ENCODE results near the gene NFATC4.
"Not testable (repeated sequence)": the region's sequence is repeated elsewhere in the genome, so short reads cannot be mapped to it uniquely, and the experiment has no call there.

NFATC4 gene

DNA sequence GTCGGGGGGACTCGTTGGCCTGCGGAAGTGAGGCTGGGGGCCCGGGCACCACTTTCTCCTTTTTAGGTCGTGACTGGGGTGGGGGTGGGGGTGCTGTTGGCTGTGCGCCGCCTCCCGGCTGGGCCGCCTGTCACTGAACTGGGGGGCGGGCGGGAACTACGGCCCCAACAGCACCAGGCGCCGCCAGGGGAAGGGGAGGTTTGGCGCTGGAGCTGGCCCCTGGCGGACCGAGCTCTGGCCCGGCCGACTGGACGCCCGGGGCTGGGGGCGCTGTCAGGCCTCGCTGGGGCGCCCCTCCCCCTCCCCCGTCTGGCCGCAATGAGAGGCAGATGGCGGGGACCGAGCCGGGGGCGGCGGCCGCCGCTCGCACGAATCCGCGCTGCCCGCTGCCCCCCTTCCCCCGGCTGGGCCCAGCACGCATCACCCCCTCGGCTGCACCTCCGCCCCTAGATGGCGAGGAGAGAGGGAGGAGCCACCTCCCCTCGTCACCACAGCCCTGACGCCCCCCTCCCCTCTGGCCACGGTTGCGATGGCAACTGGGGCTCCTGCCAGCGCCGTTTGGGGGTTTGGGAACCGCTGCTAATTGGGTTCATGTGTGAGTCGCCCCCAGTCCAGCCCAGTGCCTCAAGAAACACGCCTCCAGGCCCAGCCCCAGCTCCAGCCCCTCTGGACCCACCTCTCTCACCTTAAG, 723 bp downstream of the NFATC4 start:
- no peak for DNase-seq

DNA sequence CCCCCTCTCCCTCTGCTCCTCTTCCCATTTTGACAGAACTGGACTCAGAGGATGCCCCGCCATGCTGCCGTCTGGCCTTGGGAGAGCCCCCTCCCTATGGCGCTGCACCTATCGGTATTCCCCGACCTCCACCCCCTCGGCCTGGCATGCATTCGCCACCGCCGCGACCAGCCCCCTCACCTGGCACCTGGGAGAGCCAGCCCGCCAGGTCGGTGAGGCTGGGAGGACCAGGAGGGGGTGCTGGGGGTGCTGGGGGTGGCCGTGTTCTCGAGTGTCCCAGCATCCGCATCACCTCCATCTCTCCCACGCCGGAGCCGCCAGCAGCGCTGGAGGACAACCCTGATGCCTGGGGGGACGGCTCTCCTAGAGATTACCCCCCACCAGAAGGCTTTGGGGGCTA, 1.5 kb downstream of the NFATC4 start:
- no peak for DNase-seq

GRCh38 chr14:24369907-24370687, 2.1 kb downstream of the NFATC4 start:
- no peak for DNase-seq

DNA sequence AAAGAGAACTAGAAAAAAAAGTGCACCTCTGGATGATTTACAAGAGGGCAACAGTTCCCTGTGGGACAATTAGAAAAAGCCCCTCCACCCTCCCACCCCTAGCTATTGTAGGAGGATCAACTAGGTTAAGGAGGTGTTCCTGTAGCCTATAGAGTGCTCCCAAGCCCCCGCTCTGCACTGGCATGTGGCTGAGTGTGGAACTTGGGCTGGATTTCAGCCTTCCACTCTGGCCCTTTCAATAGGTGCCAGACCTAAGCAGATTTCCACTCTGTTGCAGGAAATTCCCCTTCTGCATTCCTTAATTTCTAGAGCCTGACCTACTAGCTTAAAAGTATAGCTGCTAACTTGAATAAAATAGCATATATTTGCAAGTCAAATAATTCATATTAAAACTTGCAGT, 2.8 kb downstream of the NFATC4 start:
- no peak for DNase-seq

DNA sequence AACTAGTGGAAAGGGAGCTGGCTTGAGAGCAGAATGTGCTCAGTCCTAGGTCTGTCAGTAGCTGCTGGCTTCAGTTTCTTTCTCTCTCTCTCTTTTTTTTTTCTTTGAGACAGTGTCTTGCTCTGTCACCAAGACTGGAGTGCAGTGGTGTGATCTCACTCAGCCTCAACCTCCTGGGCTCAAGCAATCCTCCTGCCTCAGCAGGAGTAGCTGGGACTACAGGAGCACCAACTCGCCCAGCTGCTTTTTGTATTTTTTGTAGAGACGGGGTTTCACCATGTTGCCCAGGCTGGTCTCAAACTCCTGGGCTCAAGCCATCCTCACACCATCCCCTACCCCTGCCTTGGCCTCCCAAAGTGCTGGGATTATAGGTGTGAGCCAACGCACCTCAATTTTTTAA, 3.6 kb downstream of the NFATC4 start:
- DNase-seq: not testable (repeated sequence)

- DNase-seq: peak; percentile 52
Observed at GRCh38 chr14:24372701-24373416, 4.9 kb downstream of the NFATC4 start.

- no peak for DNase-seq
Observed at GRCh38 chr14:24376448-24377070, 8.6 kb downstream of the NFATC4 start.

- DNase-seq: no peak
Observed at GRCh38 chr14:24377126-24377525, 9.1 kb downstream of the NFATC4 start.

DNA sequence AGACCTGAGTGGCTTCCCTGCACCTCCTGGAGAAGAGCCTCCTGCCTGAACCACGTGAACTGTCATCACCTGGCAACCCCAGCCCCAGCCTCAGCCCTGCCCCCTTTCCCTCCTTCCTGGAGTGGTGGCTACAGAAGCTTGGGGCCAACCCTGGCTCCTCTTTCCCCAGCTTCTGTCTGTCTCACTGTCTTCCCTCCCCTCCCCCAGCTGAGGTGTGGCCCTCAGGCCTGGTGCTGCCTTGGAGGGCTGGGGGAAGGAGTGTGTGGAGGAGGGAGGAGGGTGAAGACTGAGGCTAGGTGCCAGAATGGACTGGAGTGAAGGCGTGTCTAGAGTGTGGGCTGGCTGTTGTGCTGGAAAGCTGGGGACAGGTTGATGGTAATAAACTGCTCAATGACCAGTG, 9.7 kb downstream of the NFATC4 start:
- peak; percentile 90 for DNase-seq

GRCh38 chr14:24378327-24378726, 10.3 kb downstream of the NFATC4 start:
- DNase-seq: no peak

DNA sequence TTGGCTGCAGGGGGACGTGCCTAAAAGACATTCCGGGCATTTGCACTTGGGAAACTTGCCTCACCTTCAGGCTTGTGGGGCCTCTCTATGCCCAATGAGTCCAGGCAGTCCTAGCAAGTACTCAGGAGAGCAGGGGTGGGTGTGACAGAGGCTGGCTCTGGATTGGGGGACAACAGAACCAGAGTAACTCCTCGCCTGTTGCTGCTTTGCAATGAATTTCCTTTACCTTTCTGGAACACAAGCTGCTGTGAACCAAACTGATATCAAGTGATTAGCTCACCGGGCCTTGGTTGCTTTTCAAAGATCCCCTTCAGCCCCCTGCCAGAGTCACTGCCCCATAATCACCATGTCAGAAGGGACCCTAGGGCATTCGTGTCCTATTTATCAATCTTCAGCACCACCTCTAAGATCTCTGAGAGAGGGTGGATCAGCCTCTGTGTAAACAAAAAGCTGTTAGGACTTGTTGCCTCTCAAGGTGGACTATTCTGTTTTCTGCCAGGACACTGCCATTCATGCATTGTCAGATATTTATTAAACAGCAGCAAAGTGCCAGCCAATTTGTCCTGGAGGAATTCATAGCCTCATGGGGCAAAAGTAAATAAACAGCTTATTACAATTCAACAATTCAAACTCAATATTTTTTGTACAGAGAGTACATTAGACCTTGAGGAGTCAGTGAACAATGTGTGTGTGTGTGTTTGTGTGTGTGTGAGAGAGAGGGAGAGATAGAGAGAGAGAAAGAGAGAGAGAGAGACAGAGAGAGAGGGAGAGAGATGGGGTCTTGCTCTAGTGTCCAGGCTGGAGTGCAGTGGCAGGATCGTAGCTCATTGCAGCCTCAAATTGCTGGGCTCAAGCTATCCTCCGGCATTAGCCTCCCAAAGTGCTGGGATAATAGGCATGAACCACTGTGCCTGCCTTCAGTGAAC, 11.3 kb downstream of the NFATC4 start:
- no peak for DNase-seq

DNA sequence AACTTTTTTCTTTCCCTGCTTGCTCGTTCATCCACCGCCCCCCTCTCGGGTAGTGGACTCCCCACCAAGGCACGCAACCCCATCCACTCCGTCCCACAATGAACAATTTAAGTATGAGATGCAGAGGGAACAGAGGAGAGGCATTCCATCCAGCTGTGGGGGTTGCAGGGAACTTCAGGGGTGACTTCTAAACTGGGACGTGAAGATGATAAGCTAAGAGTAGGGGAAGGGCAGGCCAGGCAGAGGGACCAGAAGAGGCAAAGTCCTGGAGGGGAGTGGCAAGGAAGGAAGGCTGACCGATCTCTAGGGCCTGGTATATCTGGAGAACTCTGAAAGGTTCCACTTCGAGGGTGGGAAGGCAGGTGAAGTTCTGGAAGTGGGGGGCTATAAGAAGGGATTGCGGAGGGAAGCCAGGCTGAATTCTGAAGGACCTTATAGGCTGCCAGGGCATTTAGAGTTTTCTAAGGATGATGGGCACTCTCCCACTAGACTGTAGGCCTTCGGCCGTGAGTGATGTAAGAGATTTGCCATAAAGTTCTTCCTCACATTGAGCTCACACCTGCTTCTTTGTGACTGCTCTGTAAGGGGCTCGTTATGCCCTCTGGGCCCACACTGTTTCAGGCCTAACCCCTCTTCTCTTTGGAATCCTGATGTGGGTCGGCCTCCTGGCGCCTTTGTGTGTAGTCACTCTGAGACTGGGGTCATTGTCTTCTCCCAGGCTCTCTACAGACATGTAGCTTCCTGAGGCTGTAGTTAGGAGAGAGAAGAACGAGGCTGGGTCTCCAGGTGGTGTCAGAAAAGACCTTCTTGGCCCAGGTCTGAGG, 12.1 kb downstream of the NFATC4 start:
- DNase-seq: no peak

GRCh38 chr14:24381363-24382063, 13.5 kb downstream of the NFATC4 start:
- DNase-seq: no peak

GRCh38 chr14:24382064-24382371, 14.0 kb downstream of the NFATC4 start:
- no peak for DNase-seq

DNA sequence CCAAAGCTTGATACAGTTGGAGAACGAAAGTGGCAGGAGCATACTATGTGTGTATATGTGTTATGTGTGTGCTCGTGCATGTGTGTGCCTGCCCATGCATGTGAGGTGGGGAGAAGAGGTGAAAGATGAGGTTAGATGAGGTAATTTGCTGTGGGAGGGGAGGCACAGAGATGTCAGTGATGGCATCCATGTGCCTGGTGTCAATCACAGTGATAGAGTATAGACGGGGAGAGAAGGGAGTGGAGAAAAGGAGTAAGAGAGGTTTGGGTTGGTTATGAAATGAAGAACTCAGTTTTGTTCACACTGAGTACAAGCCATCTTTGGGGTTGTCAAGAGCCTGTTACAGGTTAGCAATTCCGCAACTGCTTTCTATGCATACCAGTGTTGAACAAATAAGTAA, 16.2 kb downstream of the NFATC4 start:
- DNase-seq: no peak

GRCh38 chr14:24385524-24385923, 17.5 kb downstream of the NFATC4 start:
- no peak for DNase-seq

DNA sequence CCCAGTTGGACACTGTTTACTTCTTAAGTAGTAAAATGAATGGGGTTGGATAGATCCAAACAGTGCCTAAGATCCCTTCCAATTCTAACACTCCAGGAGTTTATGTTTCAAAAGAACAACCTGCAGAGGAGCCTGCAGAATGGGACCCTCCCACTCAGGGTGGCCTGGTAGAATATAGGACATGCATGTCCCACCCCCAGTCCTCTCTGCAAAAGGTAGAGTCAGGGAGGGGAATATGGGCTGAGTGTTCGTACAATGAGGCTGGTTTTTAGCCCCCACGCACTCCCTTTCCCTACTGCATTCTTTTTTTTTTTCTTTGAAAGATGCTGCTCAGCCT, 19.0 kb downstream of the NFATC4 start:
- DNase-seq: no peak

DNA sequence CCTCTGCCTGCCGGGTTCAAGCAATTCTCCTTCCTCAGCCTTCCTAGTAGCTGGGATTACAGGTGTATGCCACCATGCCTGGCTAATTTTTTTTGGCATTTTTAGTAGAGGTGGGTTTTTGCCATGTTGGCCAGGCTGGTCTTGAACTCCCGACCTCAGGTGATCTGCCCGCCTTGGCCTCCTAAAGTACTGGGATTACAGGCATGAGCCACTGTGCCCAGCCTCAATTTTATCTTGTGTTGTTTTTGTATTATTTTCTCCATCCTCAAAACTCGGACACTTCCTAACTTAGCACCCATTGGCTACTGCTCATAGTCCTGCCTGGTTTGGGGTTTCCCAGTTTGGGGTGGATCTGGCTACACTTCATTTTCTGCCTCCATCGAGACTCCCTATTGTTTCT, 19.6 kb downstream of the NFATC4 start:
- not testable (repeated sequence) for DNase-seq

GRCh38 chr14:24388474-24389179, 20.6 kb downstream of the NFATC4 start:
- no peak for DNase-seq

- no peak for DNase-seq
Observed at GRCh38 chr14:24389226-24389848, 21.4 kb downstream of the NFATC4 start.
